ENCODE data around the gene NKIRAS1.

- TF ChIP-seq EZH2 (IDR thresholded peaks at IDR 0.05; ENCODE audit: borderline replicate concordance, insufficient read depth, low read depth, low read length, poor library complexity, severe bottlenecking) (no peak), CTCF (IDR thresholded peaks at IDR 0.05) (no peak)
These were observed 22.3 kb downstream of the NKIRAS1 start for GRCh38 chr3:23894254-23895061.

Measured in B cell (primary cell).